ENCODE data around the gene PXT1. TPM values are rescaled to one million over a fixed set of nuclear protein-coding genes. Genes with fewer than 3 reads are reported as not detected.
"Not testable (repeated sequence)": the region's sequence is repeated elsewhere in the genome, so short reads cannot be mapped to it uniquely, and the experiment has no call there.

Gene PXT1
- total RNA-seq, 1 donor from 2014 or later = not detected

- TF ChIP-seq CTCF (IDR thresholded peaks at IDR 0.05; ENCODE audit: partially characterized antibody, unreplicated experiment) = no peak
- H3K9me3 Mint-ChIP-seq (ENCODE audit: unreplicated experiment) = peaks cover 8% of the 10 kb centered on the region
- no peaks in the 10 kb centered on the region for H3K4me1 Mint-ChIP-seq (ENCODE audit: low read depth, unreplicated experiment)
- DNase-seq = no peak
- H3K4me3 Mint-ChIP-seq (ENCODE audit: unreplicated experiment) = no peak overlapping the region
- H3K27me3 Mint-ChIP-seq (ENCODE audit: unreplicated experiment) = peaks cover 2% of the 10 kb centered on the region
- peaks cover 6% of the 10 kb centered on the region for H3K36me3 Mint-ChIP-seq (ENCODE audit: unreplicated experiment)
- no peak overlapping the region for H3K27ac Mint-ChIP-seq (ENCODE audit: unreplicated experiment)
Observed at GRCh38 chr6:36414481-36414880, 28.2 kb downstream of the PXT1 start.

GRCh38 chr6:36413489-36414480 lies 28.9 kb downstream of the PXT1 start:
- H3K36me3 Mint-ChIP-seq (ENCODE audit: unreplicated experiment) = peaks cover 10% of the 10 kb centered on the region

GRCh38 chr6:36409718-36410117 lies 32.9 kb downstream of the PXT1 start:
- not testable (repeated sequence) for H3K4me3 Mint-ChIP-seq (ENCODE audit: unreplicated experiment); H3K27ac Mint-ChIP-seq (ENCODE audit: unreplicated experiment); H3K4me1 Mint-ChIP-seq (ENCODE audit: low read depth, unreplicated experiment); H3K36me3 Mint-ChIP-seq (ENCODE audit: unreplicated experiment); DNase-seq; H3K27me3 Mint-ChIP-seq (ENCODE audit: unreplicated experiment); H3K9me3 Mint-ChIP-seq (ENCODE audit: unreplicated experiment)

More at GRCh38 chr6:36413489-36414480, 28.9 kb downstream of the PXT1 start:
- peaks cover 6% of the 10 kb centered on the region for H3K9me3 Mint-ChIP-seq (ENCODE audit: unreplicated experiment)
- DNase-seq = no peak
- no peak overlapping the region for H3K4me3 Mint-ChIP-seq (ENCODE audit: unreplicated experiment)
- no peaks in the 10 kb centered on the region for H3K4me1 Mint-ChIP-seq (ENCODE audit: low read depth, unreplicated experiment)
- TF ChIP-seq CTCF (IDR thresholded peaks at IDR 0.05; ENCODE audit: partially characterized antibody, unreplicated experiment) = no peak
- H3K27ac Mint-ChIP-seq (ENCODE audit: unreplicated experiment) = no peak overlapping the region
- H3K27me3 Mint-ChIP-seq (ENCODE audit: unreplicated experiment) = peaks cover 2% of the 10 kb centered on the region

GRCh38 chr6:36404164-36404563 lies 38.5 kb downstream of the PXT1 start:
- Mint-ChIP-seq H3K36me3 (ENCODE audit: unreplicated experiment) (peaks cover 3% of the 10 kb centered on the region), H3K4me3 (ENCODE audit: unreplicated experiment) (no peak overlapping the region), H3K27me3 (ENCODE audit: unreplicated experiment) (no peaks in the 10 kb centered on the region), H3K27ac (ENCODE audit: unreplicated experiment) (no peak overlapping the region), H3K4me1 (ENCODE audit: low read depth, unreplicated experiment) (no peaks in the 10 kb centered on the region), H3K9me3 (ENCODE audit: unreplicated experiment) (no peaks in the 10 kb centered on the region)
- no peak for TF ChIP-seq CTCF (IDR thresholded peaks at IDR 0.05; ENCODE audit: partially characterized antibody, unreplicated experiment)
- no peak for DNase-seq

- Mint-ChIP-seq H3K4me3 (ENCODE audit: unreplicated experiment) (no peak overlapping the region), H3K27ac (ENCODE audit: unreplicated experiment) (no peak overlapping the region), H3K9me3 (ENCODE audit: unreplicated experiment) (no peaks in the 10 kb centered on the region), H3K27me3 (ENCODE audit: unreplicated experiment) (no peaks in the 10 kb centered on the region), H3K4me1 (ENCODE audit: low read depth, unreplicated experiment) (no peaks in the 10 kb centered on the region), H3K36me3 (ENCODE audit: unreplicated experiment) (no peaks in the 10 kb centered on the region)
- TF ChIP-seq CTCF (IDR thresholded peaks at IDR 0.05; ENCODE audit: partially characterized antibody, unreplicated experiment) = no peak
- no peak for DNase-seq
Observed at GRCh38 chr6:36402481-36402880, 40.2 kb downstream of the PXT1 start.

All from glutamatergic neuron (in vitro differentiated cells).